HG02623 (cell line): ENCODE results near the gene HEMGN.
"Not testable (repeated sequence)": the region's sequence is repeated elsewhere in the genome, so short reads cannot be mapped to it uniquely, and the experiment has no call there.

ENCODE experiments used
- ATAC-seq: cut with Tn5 transposase; IDR thresholded peaks from one replicate; pipeline ENCODE4 v1.9.1; 2021; ENCODE audit warnings: moderate library complexity; ENCODE audit not compliant: unreplicated experiment

Gene HEMGN

GRCh38 chr9:97964901-97965300 lies 26.9 kb upstream of the HEMGN start:
- no peak for ATAC-seq

GRCh38 chr9:97963232-97963631 lies 25.3 kb upstream of the HEMGN start:
- ATAC-seq, result no peak

- ATAC-seq, result no peak
Measured at GRCh38 chr9:97962575-97962974, 24.6 kb upstream of the HEMGN start.

GRCh38 chr9:97962136-97962535 lies 24.2 kb upstream of the HEMGN start:
- no peak for ATAC-seq

- no peak for ATAC-seq
Measured at GRCh38 chr9:97961361-97961760, 23.4 kb upstream of the HEMGN start.

- ATAC-seq, result not testable (repeated sequence)
Measured at GRCh38 chr9:97960678-97961328, 22.8 kb upstream of the HEMGN start.

- no peak for ATAC-seq
Measured at GRCh38 chr9:97959585-97959984, 21.6 kb upstream of the HEMGN start.

- ATAC-seq, result no peak
Measured at GRCh38 chr9:97958812-97959511, 21.0 kb upstream of the HEMGN start.

GRCh38 chr9:97956331-97956730 lies 18.4 kb upstream of the HEMGN start:
- no peak for ATAC-seq

GRCh38 chr9:97954550-97954989 lies 16.6 kb upstream of the HEMGN start:
- ATAC-seq, result peak; percentile 67

GRCh38 chr9:97950873-97951272 lies 12.9 kb upstream of the HEMGN start:
- not testable (repeated sequence) for ATAC-seq

GRCh38 chr9:97947094-97947493 lies 9.1 kb upstream of the HEMGN start:
- not testable (repeated sequence) for ATAC-seq

- ATAC-seq, result not testable (repeated sequence)
Measured at GRCh38 chr9:97945470-97945869, 7.5 kb upstream of the HEMGN start.

GRCh38 chr9:97944612-97945011 lies 6.6 kb upstream of the HEMGN start:
- ATAC-seq, result no peak

GRCh38 chr9:97943308-97943855 lies 5.4 kb upstream of the HEMGN start:
- ATAC-seq, result no peak

GRCh38 chr9:97941323-97941722 lies 3.4 kb upstream of the HEMGN start:
- no peak for ATAC-seq

GRCh38 chr9:97940741-97941140 lies 2.8 kb upstream of the HEMGN start:
- no peak for ATAC-seq

GRCh38 chr9:97940233-97940632 lies 2.3 kb upstream of the HEMGN start:
- ATAC-seq, result no peak

- no peak for ATAC-seq
Measured at GRCh38 chr9:97936998-97937397, 974 bp downstream of the HEMGN start.

- no peak for ATAC-seq
Measured at GRCh38 chr9:97935276-97935675, 2.7 kb downstream of the HEMGN start.

GRCh38 chr9:97934321-97935115 lies 3.5 kb downstream of the HEMGN start:
- ATAC-seq, result no peak
